ENCODE results near the gene ULK4. TPM values are rescaled to one million over a fixed set of nuclear protein-coding genes. Genes with fewer than 3 reads are reported as not detected.

ULK4 gene
- total RNA-seq, 4 donors from 2014 or later: 13.3 to 23.4 (median 17.9) TPM

DNA sequence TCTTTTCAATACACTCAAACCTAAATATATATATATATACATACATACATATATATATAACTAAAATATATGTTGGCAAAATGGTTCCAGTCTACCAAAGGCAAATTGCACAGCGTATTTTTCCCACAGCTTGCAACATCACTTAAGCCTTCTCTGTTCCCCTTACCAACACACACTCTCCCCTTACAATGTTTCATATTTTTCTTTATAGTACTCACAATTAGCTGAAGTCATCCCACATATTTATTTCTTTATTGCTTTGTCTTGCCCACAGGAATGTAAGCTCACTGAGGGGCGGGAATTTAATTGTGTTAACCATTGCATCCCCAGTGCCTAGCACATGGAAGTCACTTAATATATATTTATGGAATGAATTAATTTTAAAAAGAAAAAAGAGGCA, 288.3 kb downstream of the ULK4 start:
- H3K4me3 ChIP-seq: no peak overlapping the region
- no peak for DNase-seq (ENCODE audit: low spot score in 2 of 2)
- peaks cover 0 to 14% (median 1%) of the 10 kb centered on the region in 4 donors for H3K9me3 ChIP-seq
- no peaks in the 10 kb centered on the region for H3K4me1 ChIP-seq
- H3K36me3 ChIP-seq: no peaks in the 10 kb centered on the region
- 55 to 67% methylated on average over 2 of the region's 2 CpGs for WGBS, 2 donors
- no peak for TF ChIP-seq EP300 (IDR thresholded peaks at IDR 0.05)
- TF ChIP-seq, protein P1, sequence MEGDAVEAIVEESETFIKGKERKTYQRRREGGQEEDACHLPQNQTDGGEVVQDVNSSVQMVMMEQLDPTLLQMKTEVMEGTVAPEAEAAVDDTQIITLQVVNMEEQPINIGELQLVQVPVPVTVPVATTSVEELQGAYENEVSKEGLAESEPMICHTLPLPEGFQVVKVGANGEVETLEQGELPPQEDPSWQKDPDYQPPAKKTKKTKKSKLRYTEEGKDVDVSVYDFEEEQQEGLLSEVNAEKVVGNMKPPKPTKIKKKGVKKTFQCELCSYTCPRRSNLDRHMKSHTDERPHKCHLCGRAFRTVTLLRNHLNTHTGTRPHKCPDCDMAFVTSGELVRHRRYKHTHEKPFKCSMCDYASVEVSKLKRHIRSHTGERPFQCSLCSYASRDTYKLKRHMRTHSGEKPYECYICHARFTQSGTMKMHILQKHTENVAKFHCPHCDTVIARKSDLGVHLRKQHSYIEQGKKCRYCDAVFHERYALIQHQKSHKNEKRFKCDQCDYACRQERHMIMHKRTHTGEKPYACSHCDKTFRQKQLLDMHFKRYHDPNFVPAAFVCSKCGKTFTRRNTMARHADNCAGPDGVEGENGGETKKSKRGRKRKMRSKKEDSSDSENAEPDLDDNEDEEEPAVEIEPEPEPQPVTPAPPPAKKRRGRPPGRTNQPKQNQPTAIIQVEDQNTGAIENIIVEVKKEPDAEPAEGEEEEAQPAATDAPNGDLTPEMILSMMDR (IDR thresholded peaks at IDR 0.05): no peak
- no peak for TF ChIP-seq POLR2A (IDR thresholded peaks at IDR 0.05)
- no peaks in the 10 kb centered on the region for H3K27me3 ChIP-seq
- H3K27ac ChIP-seq: no peak overlapping the region

DNA sequence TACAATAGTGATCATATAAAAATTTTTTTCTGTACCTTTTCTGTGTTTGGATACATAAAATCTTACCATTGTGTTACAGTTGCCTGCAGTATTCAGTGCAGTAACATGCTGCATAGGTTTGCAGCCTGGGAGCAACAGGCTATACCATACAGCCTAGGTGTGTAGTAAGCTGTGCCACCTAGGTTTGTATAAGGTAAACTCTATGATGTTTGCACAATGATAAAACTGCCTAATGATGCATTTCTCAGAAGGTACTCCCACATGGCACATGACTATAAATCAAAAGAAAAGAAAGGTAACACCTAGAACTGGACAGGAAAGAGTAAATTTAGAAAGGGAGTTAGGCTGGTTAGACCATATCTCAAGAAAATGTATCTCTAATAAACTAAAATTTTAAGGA, 293.5 kb downstream of the ULK4 start:
- no peak for DNase-seq (ENCODE audit: low spot score in 2 of 2)
- no peak overlapping the region for H3K4me3 ChIP-seq
- no peaks in the 10 kb centered on the region for H3K27me3 ChIP-seq
- peaks cover 0 to 16% (median 0%) of the 10 kb centered on the region in 3 donors for H3K36me3 ChIP-seq
- no peak overlapping the region for H3K27ac ChIP-seq
- H3K9me3 ChIP-seq: peaks cover 0 to 25% (median 1%) of the 10 kb centered on the region in 4 donors
- TF ChIP-seq, protein P1 (IDR thresholded peaks at IDR 0.05): no peak
- TF ChIP-seq POLR2A (IDR thresholded peaks at IDR 0.05) (no peak), EP300 (IDR thresholded peaks at IDR 0.05) (no peak)
- no peaks in the 10 kb centered on the region for H3K4me1 ChIP-seq

DNA sequence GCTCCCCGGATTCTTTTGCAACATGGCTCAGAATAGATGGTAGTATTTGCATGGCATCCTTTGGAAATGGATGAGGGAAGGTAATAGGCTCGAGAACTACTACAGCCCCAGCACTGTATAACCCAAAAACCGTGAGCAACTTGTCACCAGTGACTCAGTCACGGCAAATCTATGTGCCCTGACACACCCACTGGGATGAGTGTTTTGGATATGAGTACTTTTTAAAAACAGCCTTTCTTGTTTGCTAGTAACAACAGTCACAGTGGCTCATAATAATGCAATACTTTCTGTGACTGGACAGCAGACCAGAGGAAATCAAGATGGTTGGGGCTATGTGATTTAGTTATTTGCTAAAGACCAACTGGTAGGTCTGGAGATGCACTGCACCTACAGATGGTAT, 299.6 kb downstream of the ULK4 start:
- Histone ChIP-seq H3K27ac (no peak overlapping the region), H3K36me3 (peaks cover 0 to 24% (median 0%) of the 10 kb centered on the region in 3 donors), H3K4me1 (no peaks in the 10 kb centered on the region), H3K4me3 (no peak overlapping the region), H3K27me3 (no peaks in the 10 kb centered on the region), H3K9me3 (peaks cover 0 to 10% (median 0%) of the 10 kb centered on the region in 4 donors)
- TF ChIP-seq POLR2A (IDR thresholded peaks at IDR 0.05) (no peak), EP300 (IDR thresholded peaks at IDR 0.05) (no peak)
- TF ChIP-seq, protein P1 (IDR thresholded peaks at IDR 0.05): no peak
- DNase-seq (ENCODE audit: low spot score in 2 of 2): no peak
- 87 to 91% methylated on average over 4 of the region's 4 CpGs for WGBS, 2 donors

DNA sequence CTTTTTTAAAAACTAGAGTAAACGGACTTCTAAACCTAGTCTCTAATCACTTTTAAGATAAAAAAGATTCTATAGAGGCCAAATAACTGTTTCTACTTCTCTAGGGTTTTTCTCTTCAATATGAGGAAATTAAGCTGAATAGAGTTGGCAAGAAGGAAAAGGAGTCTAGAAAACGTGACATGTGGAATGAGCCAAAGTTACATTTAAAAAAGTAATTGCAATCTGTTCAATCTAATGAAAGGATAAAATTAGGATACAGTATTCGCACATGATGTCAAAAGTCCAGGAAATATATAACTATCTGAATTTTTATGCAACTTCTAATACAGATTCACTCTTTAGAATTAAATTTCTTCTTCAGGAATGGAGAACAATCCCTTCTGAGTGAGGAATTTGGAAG, 300.1 kb downstream of the ULK4 start:
- H3K27ac ChIP-seq: no peak overlapping the region
- 81 to 89% methylated on average over 3 of the region's 3 CpGs for WGBS, 2 donors
- TF ChIP-seq EP300 (IDR thresholded peaks at IDR 0.05): no peak
- TF ChIP-seq, protein P1 (IDR thresholded peaks at IDR 0.05): no peak
- H3K4me3 ChIP-seq: no peak overlapping the region
- H3K27me3 ChIP-seq: no peaks in the 10 kb centered on the region
- H3K9me3 ChIP-seq: peaks cover 0 to 10% (median 0%) of the 10 kb centered on the region in 4 donors
- no peaks in the 10 kb centered on the region for H3K4me1 ChIP-seq
- no peak for DNase-seq (ENCODE audit: low spot score in 2 of 2)
- H3K36me3 ChIP-seq: peaks cover 0 to 24% (median 0%) of the 10 kb centered on the region in 3 donors

DNA sequence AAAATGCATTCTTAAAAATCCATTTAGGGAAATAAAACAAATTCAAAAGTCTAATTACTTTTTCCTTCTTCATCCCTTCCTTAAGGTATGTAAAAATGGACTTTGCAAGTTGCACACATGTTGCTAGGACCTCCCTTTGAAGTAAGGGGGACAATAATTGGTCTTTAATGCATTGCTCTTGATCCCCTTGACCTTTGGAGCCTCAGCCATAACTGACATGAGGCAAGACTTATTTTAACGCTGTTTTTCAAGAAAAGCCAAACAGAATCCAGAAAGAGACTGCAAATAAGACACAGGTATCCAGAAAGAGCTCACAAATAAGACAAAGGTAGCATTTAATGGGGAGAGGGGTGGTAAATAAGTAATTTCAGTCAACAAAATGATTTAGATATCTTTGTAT, 301.4 kb downstream of the ULK4 start:
- no peak for DNase-seq (ENCODE audit: low spot score in 2 of 2)
- Histone ChIP-seq H3K36me3 (peaks cover 0 to 20% (median 0%) of the 10 kb centered on the region in 3 donors), H3K4me1 (no peaks in the 10 kb centered on the region), H3K27me3 (no peaks in the 10 kb centered on the region), H3K4me3 (no peak overlapping the region), H3K27ac (no peak overlapping the region), H3K9me3 (peaks cover 0 to 10% (median 0%) of the 10 kb centered on the region in 4 donors)
- TF ChIP-seq EP300 (IDR thresholded peaks at IDR 0.05) (no peak), POLR2A (IDR thresholded peaks at IDR 0.05) (no peak)
- TF ChIP-seq, protein P1 (IDR thresholded peaks at IDR 0.05): no peak
- 43 to 60% methylated on average over 1 of the region's 1 CpG for WGBS, 2 donors

Data from tibial nerve (tissue), 4 donors.